H1 (cell line): Measurements from ENCODE around the gene PTGDR2. TPM values are rescaled to one million over a fixed set of nuclear protein-coding genes. Genes with fewer than 3 reads are reported as not detected.
A peak's percentile ranks its signal among the peaks of the same experiment; 100 is the strongest.

Experiments
- CTCF ChIA-PET: fragments of 300-600 bp; sonication (Branson Sonifier 250); formaldehyde crosslinking; loops from one replicate; lab custom pipeline; 2021; ENCODE audit not compliant: partially characterized antibody; lab: Charles Lee
- POLR2A ChIA-PET: fragments of 300-600 bp; sonication (Branson Sonifier 250); formaldehyde crosslinking; loops from one replicate; lab custom pipeline; 2021; ENCODE audit warnings: inconsistent platforms; ENCODE audit not compliant: partially characterized antibody; lab: Charles Lee
- DNase-seq, 2 experiments: peaks; one replicate each; pipeline versions ENCODE4 v3.0.0 to v3.0.0-alpha.2; 2010 to 2022; ENCODE audit warnings: low spot score in 2 of 2, low read depth in 1 of 2, mixed read lengths in 1 of 2
- FAIRE-seq: peaks from 2 replicates; lab custom pipeline; 2011; peaks lifted over from hg19 to GRCh38; lab: Jason Lieb, UNC
- H2AFZ ChIP-seq: 2 replicates; pipeline ENCODE4 v1.8.1; 2012; ENCODE audit warnings: low read length, inconsistent platforms
- H2AK5ac ChIP-seq: 2 replicates; pipeline ENCODE4 v1.6.1; 2013; ENCODE audit warnings: low read depth, low read length
- H2BK120ac ChIP-seq: replicated peaks from 2 replicates; pipeline ENCODE3; 2013; ENCODE audit warnings: low read depth, low read length, inconsistent platforms
- H2BK12ac ChIP-seq: 2 replicates; pipeline ENCODE4 v1.6.1; 2013; ENCODE audit warnings: low read depth, low read length
- H2BK15ac ChIP-seq: 2 replicates; pipeline ENCODE4 v1.6.1; 2013; ENCODE audit warnings: low read length
- H2BK20ac ChIP-seq: 2 replicates; pipeline ENCODE4 v1.6.1; 2013; ENCODE audit warnings: low read length
- H2BK5ac ChIP-seq: 2 replicates; pipeline ENCODE4 v1.6.1; 2013; ENCODE audit warnings: low read depth, low read length
- H3K14ac ChIP-seq: 2 replicates; pipeline ENCODE4 v1.6.1; 2013; ENCODE audit warnings: inconsistent platforms; ENCODE audit not compliant: insufficient read length
- H3K18ac ChIP-seq: 2 replicates; pipeline ENCODE4 v1.6.1; 2013; ENCODE audit warnings: low read length; ENCODE audit errors: extremely low read depth
- H3K23ac ChIP-seq: 2 replicates; pipeline ENCODE4 v1.6.1; 2013; ENCODE audit warnings: inconsistent platforms; ENCODE audit not compliant: insufficient read length
- H3K23me2 ChIP-seq: 2 replicates; pipeline ENCODE4 v1.6.1; 2013; ENCODE audit warnings: low read depth, low read length
- H3K27ac ChIP-seq: 2 replicates; pipeline ENCODE4 v1.6.1; 2011; ENCODE audit warnings: low read depth, low read length, inconsistent platforms
- H3K27me3 ChIP-seq, 4 experiments: replicated peaks in 1 of 4; 1 replicate in 1 of 4; 2 replicates in 3 of 4; pipeline versions ENCODE4 v1.6.1 to v1.8.1; 2011 to 2013; ENCODE audit warnings: low read length in 3 of 4, mild to moderate bottlenecking in 3 of 4, inconsistent platforms in 2 of 4, mixed read lengths in 2 of 4, moderate library complexity in 1 of 4; ENCODE audit not compliant: control insufficient read depth in 3 of 4, insufficient read depth in 3 of 4; ENCODE audit errors: extremely low read depth in 1 of 4
- H3K36me3 ChIP-seq, 4 experiments: 2 replicates each; pipeline versions ENCODE4 v1.6.1 to v1.8.1; 2011 to 2013; ENCODE audit warnings: mild to moderate bottlenecking in 4 of 4, low read length in 3 of 4, moderate library complexity in 2 of 4, control low read depth in 1 of 4, inconsistent platforms in 1 of 4; ENCODE audit not compliant: insufficient read depth in 4 of 4, control insufficient read depth in 2 of 4
- H3K4ac ChIP-seq: replicated peaks from 2 replicates; pipeline ENCODE3; 2013; ENCODE audit warnings: low read length, low read depth, mixed read lengths, inconsistent platforms; ENCODE audit not compliant: insufficient read length
- H3K4me1 ChIP-seq, 4 experiments: replicated peaks in 1 of 4; 1 replicate in 1 of 4; 2 replicates in 3 of 4; pipeline versions ENCODE4 v1.6.1 to v1.8.1; 2011 to 2013; ENCODE audit warnings: low read length in 3 of 4, inconsistent platforms in 2 of 4, mixed read lengths in 1 of 4; ENCODE audit not compliant: insufficient read depth in 4 of 4, control insufficient read depth in 3 of 4
- H3K4me2 ChIP-seq, 2 experiments: 2 replicates each; pipeline versions ENCODE4 v1.6.1 to v1.8.1; 2011 to 2013; ENCODE audit warnings: low read depth in 2 of 2, low read length in 2 of 2, control low read depth in 1 of 2, inconsistent platforms in 1 of 2, mild to moderate bottlenecking in 1 of 2; ENCODE audit not compliant: insufficient read depth in 1 of 2
- H3K4me3 ChIP-seq, 4 experiments: fragments of 200-600, 300-600 bp in 1 of 4; sonication (generic), shearing (Covaris generic), sonication (Bioruptor Twin) in 1 of 4; 2 replicates each; pipeline versions ENCODE4 v1.5.1 to v1.8.1; 2011 to 2016; ENCODE audit warnings: low read length in 4 of 4, low read depth in 3 of 4, control low read depth in 2 of 4, inconsistent platforms in 2 of 4, mild to moderate bottlenecking in 2 of 4, mixed read lengths in 1 of 4, moderate library complexity in 1 of 4; ENCODE audit not compliant: insufficient read depth in 2 of 4; ENCODE audit errors: extremely low read depth in 1 of 4
- H3K56ac ChIP-seq: replicated peaks from 2 replicates; pipeline ENCODE3; 2013; ENCODE audit warnings: low read depth, mild to moderate bottlenecking, mixed read lengths, low read length, inconsistent platforms; ENCODE audit not compliant: insufficient read length
- H3K79me1 ChIP-seq: 2 replicates; pipeline ENCODE4 v1.6.1; 2013; ENCODE audit warnings: low read depth, low read length, control low read depth
- H3K79me2 ChIP-seq, 2 experiments: 2 replicates each; pipeline versions ENCODE4 v1.6.1 to v1.8.1; 2012 to 2013; ENCODE audit warnings: low read length in 2 of 2, mild to moderate bottlenecking in 2 of 2, inconsistent platforms in 1 of 2; ENCODE audit not compliant: insufficient read depth in 2 of 2, control insufficient read depth in 1 of 2
- H3K9ac ChIP-seq, 4 experiments: replicated peaks in 1 of 4; 1 replicate in 1 of 4; 2 replicates in 3 of 4; pipeline versions ENCODE4 v1.6.1 to v1.8.1; 2011 to 2013; ENCODE audit warnings: low read depth in 3 of 4, low read length in 3 of 4, control low read depth in 2 of 4, mild to moderate bottlenecking in 2 of 4, moderate library complexity in 2 of 4, inconsistent platforms in 1 of 4; ENCODE audit errors: extremely low read depth in 1 of 4
- H3K9me3 ChIP-seq, 2 experiments: 2 replicates each; pipeline versions ENCODE4 v1.6.1 to v1.8.1; 2012 to 2013; ENCODE audit warnings: mild to moderate bottlenecking in 2 of 2, moderate library complexity in 2 of 2, control low read depth in 1 of 2, inconsistent platforms in 1 of 2, low read depth in 1 of 2, low read length in 1 of 2, mixed read lengths in 1 of 2; ENCODE audit not compliant: insufficient read depth in 2 of 2
- H4K20me1 ChIP-seq, 2 experiments: replicated peaks in 1 of 2; 2 replicates each; pipeline versions ENCODE3 to v1.8.1; 2011 to 2013; ENCODE audit warnings: inconsistent platforms in 2 of 2, low read length in 2 of 2, mild to moderate bottlenecking in 1 of 2; ENCODE audit not compliant: insufficient read depth in 2 of 2, control insufficient read depth in 1 of 2
- H4K5ac ChIP-seq: 2 replicates; pipeline ENCODE4 v1.6.1; 2013; ENCODE audit warnings: low read length, low read depth, mixed read lengths, inconsistent platforms; ENCODE audit not compliant: insufficient read length
- H4K8ac ChIP-seq: 2 replicates; pipeline ENCODE4 v1.8.0; 2013; ENCODE audit warnings: mild to moderate bottlenecking, moderate library complexity, low read length, inconsistent platforms; ENCODE audit not compliant: insufficient read depth; ENCODE audit errors: extremely low read depth
- H4K91ac ChIP-seq: replicated peaks from 2 replicates; pipeline ENCODE3; 2013; ENCODE audit warnings: low read length, mixed read lengths, inconsistent platforms; ENCODE audit not compliant: insufficient read length
- CBX8 ChIP-seq: fragments of 300-800, 300-1000 bp; sonication (generic); IDR thresholded peaks from 2 replicates; pipeline ENCODE4 v1.7.1; 2016; ENCODE audit warnings: low read depth, low read length, borderline replicate concordance
- CEBPB ChIP-seq: IDR thresholded peaks from 2 replicates; pipeline ENCODE4 v1.6.1; 2012; ENCODE audit warnings: low read depth, low read length
- EZH2 ChIP-seq: fragments of 200-600 bp; sonication (generic); IDR thresholded peaks from 2 replicates; pipeline ENCODE4 v1.7.1; 2012; ENCODE audit warnings: low read depth, mild to moderate bottlenecking, moderate library complexity, low read length, inconsistent platforms; ENCODE audit not compliant: severe bottlenecking
- FOSL1 ChIP-seq: IDR thresholded peaks from 2 replicates; pipeline ENCODE4 v1.6.1; 2011; ENCODE audit warnings: mild to moderate bottlenecking, low read depth, low read length, moderate library complexity; ENCODE audit not compliant: insufficient read depth
- HDAC2 ChIP-seq, 2 experiments: fragments of 300-600 bp in 1 of 2; sonication (generic) in 1 of 2; IDR thresholded peaks; 2 replicates each; pipeline ENCODE4 v1.6.1; 2011 to 2012; ENCODE audit warnings: low read depth in 2 of 2, low read length in 2 of 2, mild to moderate bottlenecking in 2 of 2, moderate library complexity in 2 of 2, borderline replicate concordance in 1 of 2, inconsistent platforms in 1 of 2
- JUND ChIP-seq: IDR thresholded peaks from 2 replicates; pipeline ENCODE4 v1.6.1; 2011; ENCODE audit warnings: mild to moderate bottlenecking, improper control_type of control experiment, low read length
- MAFK ChIP-seq: IDR thresholded peaks from 2 replicates; pipeline ENCODE4 v1.6.1; 2012; ENCODE audit warnings: low read depth, mild to moderate bottlenecking, improper control_type of control experiment, low read length
- NRF1 ChIP-seq: IDR thresholded peaks from 2 replicates; pipeline ENCODE4 v1.6.1; 2011; ENCODE audit warnings: mild to moderate bottlenecking, low read depth, low read length, improper control_type of control experiment
- SUZ12 ChIP-seq: fragments of 200-600 bp; sonication (generic); IDR thresholded peaks from 2 replicates; pipeline ENCODE4 v1.6.1; 2012; ENCODE audit warnings: mild to moderate bottlenecking, inconsistent platforms, low read length, moderate library complexity, mixed read lengths
- TAF1 ChIP-seq: IDR thresholded peaks from 2 replicates; pipeline ENCODE4 v1.6.1; 2011; ENCODE audit warnings: mild to moderate bottlenecking, low read depth, low read length
- TCF12 ChIP-seq: IDR thresholded peaks from 2 replicates; pipeline ENCODE4 v1.6.1; 2011; ENCODE audit warnings: low read depth, mild to moderate bottlenecking, low read length
- TEAD4 ChIP-seq: IDR thresholded peaks from 2 replicates; pipeline ENCODE4 v1.6.1; 2012; ENCODE audit warnings: low read depth, low read length, inconsistent platforms, mixed read lengths
- WGBS, 2 experiments: shearing (Covaris generic) in 1 of 2; methylation state at CpG; one replicate each; pipeline versions ENCODE4 v1.1.6 to v1.1.7; 2013 to 2015; ENCODE audit warnings: low lambda C conversion rate in 2 of 2, mixed read lengths in 2 of 2, inconsistent platforms in 1 of 2, low coverage in 1 of 2, missing lambda C conversion rate in 1 of 2; ENCODE audit not compliant: insufficient replicate concordance in 2 of 2, insufficient coverage in 1 of 2, insufficient read length in 1 of 2; ENCODE audit errors: extremely low coverage in 1 of 2, missing lambda C conversion rate in 1 of 2; 5-methylcytosine and 5-hydroxymethylcytosine counted together
- polyA plus RNA-seq, 7 experiments: library from polyadenylated mRNA; depleted of rRNA in 3 of 7; stranded (reverse) in 5 of 7; unstranded in 2 of 7; fragments of >200 nt in 5 of 7; fragments of 200-250 nt in 2 of 7; gene quantifications; 1 replicate in 5 of 7; 2 replicates in 1 of 7; 4 replicates in 1 of 7; pipeline versions ENCODE4 v1.2.1 to v1.2.3, GENCODE V29; 2011 to 2013; ENCODE audit warnings: missing spikeins in 2 of 7, mixed read lengths in 2 of 7
- total RNA-seq: library from RNA; stranded (reverse); fragmentation: NEBNext Ultra II Directional; extraction: Animal tissue kit (Norgen Biotek cat#: 25700); gene quantifications from 2 replicates; pipeline ENCODE4 v1.2.1, GENCODE V29; 2021

Gene PTGDR2
- total and polyA plus RNA-seq, 2 of the 8 experiments (the other 6 are each of a cell fraction or from before 2014, with no cell fraction given), result 0.20 TPM; not detected in 1

GRCh38 chr11:60874421-60875365 is 18.9 kb upstream of the PTGDR2 start:
- Histone ChIP-seq H3K4me1 (peaks cover 0 to 4% (median 0%) of the 10 kb centered on the region in 4 experiments; a peak in 4 of 7 replicates), H2BK15ac (no peak overlapping the region), H3K79me2 (no peaks in the 10 kb centered on the region), H3K27me3 (no peaks in the 10 kb centered on the region), H4K91ac (no peak overlapping the region), H4K20me1 (no peaks in the 10 kb centered on the region), H2AFZ (no peak overlapping the region), H3K4ac (no peak overlapping the region), H3K23me2 (no peaks in the 10 kb centered on the region), H3K79me1 (no peaks in the 10 kb centered on the region), H4K5ac (no peak overlapping the region), H3K4me3 (no peak overlapping the region), H4K8ac (peak overlapping the region; percentile 29; the same call in 1 of the 2 replicates), H3K27ac (no peak overlapping the region), H3K4me2 (no peak overlapping the region), H3K23ac (no peak overlapping the region), H3K36me3 (no peaks in the 10 kb centered on the region), H2BK120ac (no peak overlapping the region), H3K56ac (no peak overlapping the region), H2BK20ac (no peak overlapping the region), H3K9ac (no peak overlapping the region), H3K18ac (no peak overlapping the region), H2AK5ac (no peak overlapping the region), H3K14ac (no peak overlapping the region), H2BK5ac (no peak overlapping the region), H3K9me3 (no peaks in the 10 kb centered on the region), H2BK12ac (no peak overlapping the region)
- no peak for FAIRE-seq
- no peak for DNase-seq
- CTCF ChIA-PET, result interaction anchor here (1.1 to 9.5 kb wide), 6 partner anchors 14 to 100 kb away, joined by 3 to 52 read pairs (median 10); no protein-coding TSS in a partner anchor
- 83% methylated on average over 13 of the region's 13 CpGs; no CpG with 5 or more reads in 1 of the 2 experiments for WGBS, 2 experiments
- POLR2A ChIA-PET, result interaction anchor here (0.6 to 1.9 kb wide), 5 partner anchors 13 to 37 kb away, joined by 3 to 6 read pairs (median 4); no protein-coding TSS in a partner anchor
- TF ChIP-seq TCF12 (no peak), TEAD4 (no peak), TAF1 (no peak), MAFK (no peak), HDAC2 (IDR thresholded peaks at IDR 0.05; ENCODE audit: borderline replicate concordance in 1 of 2, low read depth in 2 of 2, low read length in 2 of 2) (no peak), CEBPB (no peak), JUND (no peak), CBX8 (no peak), EZH2 (no peak), SUZ12 (no peak), FOSL1 (no peak), NRF1 (no peak)
